Muscle layer of colon (tissue), 2 donors: ENCODE data around the gene PRDM2.

Experiments used
- H3K27ac ChIP-seq: one replicate; pipeline ENCODE4 v1.7.0; 2013; ENCODE audit warnings: low read depth, mild to moderate bottlenecking, low read length, moderate library complexity
- H3K27me3 ChIP-seq, 2 donors: one replicate each; pipeline ENCODE4 v1.7.0; 2013; ENCODE audit warnings: low read length in 2 of 2, mild to moderate bottlenecking in 2 of 2; ENCODE audit not compliant: insufficient read depth in 2 of 2, control insufficient read depth in 1 of 2
- H3K36me3 ChIP-seq: one replicate; pipeline ENCODE4 v1.7.0; 2013; ENCODE audit warnings: mild to moderate bottlenecking, low read length; ENCODE audit not compliant: insufficient read depth
- H3K4me1 ChIP-seq: one replicate; pipeline ENCODE4 v1.7.0; 2013; ENCODE audit warnings: mild to moderate bottlenecking, low read length; ENCODE audit not compliant: insufficient read depth
- H3K4me3 ChIP-seq, 2 donors: one replicate each; pipeline ENCODE4 v1.7.0; 2013; ENCODE audit warnings: low read length in 2 of 2, low read depth in 1 of 2, mild to moderate bottlenecking in 1 of 2, moderate library complexity in 1 of 2
- H3K9ac ChIP-seq: one replicate; pipeline ENCODE4 v1.7.0; 2013; ENCODE audit warnings: low read length
- H3K9me3 ChIP-seq: one replicate; pipeline ENCODE4 v1.7.0; 2013; ENCODE audit warnings: mild to moderate bottlenecking, low read length
- donor health status: abdominal sarcoma.
- donor health status: Adenocarcinoma of cecum.

PRDM2 gene

DNA sequence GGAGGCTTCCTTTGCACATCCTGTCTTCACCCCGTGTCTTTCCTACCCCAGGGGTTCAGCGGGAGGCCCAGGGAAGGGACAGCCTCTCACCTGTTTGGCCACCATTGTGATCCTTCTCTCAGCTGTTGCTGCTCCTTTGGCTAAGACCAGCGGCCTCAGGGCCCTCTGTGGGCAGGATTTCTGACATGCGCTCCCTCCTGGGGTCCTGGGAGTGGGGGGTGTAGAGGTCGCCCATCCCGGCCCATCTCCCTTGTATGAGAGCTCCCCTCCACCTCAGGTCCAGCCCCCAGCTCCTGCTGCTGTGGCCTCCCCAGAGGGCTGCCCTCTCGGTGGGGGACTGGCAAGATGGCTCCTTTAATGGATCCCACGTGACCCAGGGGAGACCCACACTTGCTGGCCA lies 120.5 kb downstream of the PRDM2 start:
- H3K9me3 ChIP-seq: no peaks in the 10 kb centered on the region
- no peaks in the 10 kb centered on the region for H3K27me3 ChIP-seq
- H3K9ac ChIP-seq: no peak overlapping the region
- no peaks in the 10 kb centered on the region for H3K4me1 ChIP-seq
- H3K36me3 ChIP-seq: peaks cover 19% of the 10 kb centered on the region
- no peak overlapping the region for H3K4me3 ChIP-seq
- no peak overlapping the region for H3K27ac ChIP-seq

DNA sequence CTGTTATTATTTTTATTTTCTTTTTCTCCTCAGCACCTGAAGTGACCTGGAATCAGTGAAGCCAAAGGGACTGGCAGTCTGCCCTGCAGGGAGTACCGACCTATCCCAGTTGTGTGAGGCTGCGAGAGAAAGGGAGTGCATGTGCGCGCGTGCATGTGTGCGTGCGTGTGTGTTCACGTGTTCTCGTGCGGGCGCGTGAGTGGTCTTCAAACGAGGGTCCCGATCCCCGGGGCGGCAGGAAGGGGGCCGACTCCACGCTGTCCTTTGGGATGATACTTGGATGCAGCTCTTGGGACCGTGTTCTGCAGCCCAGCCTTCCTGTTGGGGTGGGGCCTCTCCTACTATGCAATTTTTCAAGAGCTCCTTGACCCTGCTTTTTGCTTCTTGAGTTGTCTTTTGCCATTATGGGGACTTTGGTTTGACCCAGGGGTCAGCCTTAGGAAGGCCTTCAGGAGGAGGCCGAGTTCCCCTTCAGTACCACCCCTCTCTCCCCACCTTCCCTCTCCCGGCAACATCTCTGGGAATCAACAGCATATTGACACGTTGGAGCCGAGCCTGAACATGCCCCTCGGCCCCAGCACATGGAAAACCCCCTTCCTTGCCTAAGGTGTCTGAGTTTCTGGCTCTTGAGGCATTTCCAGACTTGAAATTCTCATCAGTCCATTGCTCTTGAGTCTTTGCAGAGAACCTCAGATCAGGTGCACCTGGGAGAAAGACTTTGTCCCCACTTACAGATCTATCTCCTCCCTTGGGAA lies 123.3 kb downstream of the PRDM2 start:
- Histone ChIP-seq H3K9ac (no peak overlapping the region), H3K27ac (no peak overlapping the region), H3K4me1 (no peaks in the 10 kb centered on the region), H3K36me3 (peaks cover 6% of the 10 kb centered on the region), H3K9me3 (no peaks in the 10 kb centered on the region), H3K27me3 (no peaks in the 10 kb centered on the region), H3K4me3 (no peak overlapping the region)

DNA sequence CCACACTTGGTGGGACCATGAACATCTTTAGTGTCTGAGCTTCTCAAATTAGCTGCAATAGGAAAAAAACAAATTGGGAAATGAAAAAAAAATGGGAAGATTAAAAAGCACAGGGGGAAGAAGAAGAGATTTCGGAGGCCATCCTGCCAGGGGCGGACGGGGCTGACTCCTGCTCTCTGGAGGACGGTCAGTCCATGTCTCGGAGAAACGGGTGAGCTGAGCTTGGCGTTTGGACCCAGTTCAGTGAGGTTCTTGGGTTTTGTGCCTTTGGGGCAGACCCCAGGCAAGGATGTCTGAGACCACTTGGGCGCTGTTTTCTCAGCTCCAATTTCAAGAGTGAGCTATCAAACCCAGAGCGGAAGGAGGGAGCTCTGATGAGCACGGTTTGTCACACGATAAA lies 123.9 kb downstream of the PRDM2 start:
- Histone ChIP-seq H3K27me3 (no peaks in the 10 kb centered on the region), H3K36me3 (peaks cover 6% of the 10 kb centered on the region), H3K27ac (no peak overlapping the region), H3K9ac (no peak overlapping the region), H3K4me3 (no peak overlapping the region), H3K9me3 (no peaks in the 10 kb centered on the region), H3K4me1 (no peaks in the 10 kb centered on the region)

DNA sequence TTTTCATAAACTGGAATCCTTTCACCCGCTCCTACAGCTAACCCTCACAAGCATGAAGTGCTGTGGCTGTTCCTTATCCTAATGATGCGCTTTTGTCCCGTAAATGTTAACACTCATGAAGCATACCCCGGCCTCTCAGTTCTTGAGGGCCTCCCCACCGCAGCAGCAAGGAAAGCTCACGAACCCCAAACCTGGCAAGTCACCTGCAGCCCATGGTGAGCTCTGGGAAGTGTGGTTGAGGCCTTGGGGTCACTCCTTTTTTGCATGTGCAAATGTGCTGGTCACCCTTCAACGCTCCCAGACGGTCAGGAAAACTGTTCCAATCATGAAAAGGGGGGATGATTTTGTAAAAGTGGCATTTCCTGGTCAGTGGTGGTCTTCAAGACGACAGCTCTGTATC lies 124.6 kb downstream of the PRDM2 start:
- no peak overlapping the region for H3K4me3 ChIP-seq
- no peak overlapping the region for H3K27ac ChIP-seq
- no peaks in the 10 kb centered on the region for H3K4me1 ChIP-seq
- no peaks in the 10 kb centered on the region for H3K9me3 ChIP-seq
- no peak overlapping the region for H3K9ac ChIP-seq
- peaks cover 6% of the 10 kb centered on the region for H3K36me3 ChIP-seq
- no peaks in the 10 kb centered on the region for H3K27me3 ChIP-seq

DNA sequence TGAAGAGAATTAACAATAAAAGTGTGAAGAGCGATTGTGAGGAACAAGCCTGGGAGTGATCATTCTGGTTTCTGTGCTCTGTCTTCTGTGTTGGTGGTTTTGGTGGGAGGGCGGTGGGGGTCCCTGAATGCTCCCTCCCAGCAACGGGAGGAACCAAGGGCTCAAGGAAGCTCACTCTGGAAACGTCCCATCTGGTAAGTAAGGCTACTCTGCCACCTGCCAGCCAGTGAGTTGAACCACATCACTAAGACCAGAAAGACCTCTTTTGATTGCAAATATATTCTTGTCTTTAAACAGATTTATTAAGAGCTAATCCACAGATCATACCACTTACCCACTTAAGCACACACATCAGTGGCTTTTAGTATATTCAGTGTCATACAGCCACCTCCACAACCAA lies 125.0 kb downstream of the PRDM2 start:
- Histone ChIP-seq H3K9ac (no peak overlapping the region), H3K4me1 (no peaks in the 10 kb centered on the region)

DNA sequence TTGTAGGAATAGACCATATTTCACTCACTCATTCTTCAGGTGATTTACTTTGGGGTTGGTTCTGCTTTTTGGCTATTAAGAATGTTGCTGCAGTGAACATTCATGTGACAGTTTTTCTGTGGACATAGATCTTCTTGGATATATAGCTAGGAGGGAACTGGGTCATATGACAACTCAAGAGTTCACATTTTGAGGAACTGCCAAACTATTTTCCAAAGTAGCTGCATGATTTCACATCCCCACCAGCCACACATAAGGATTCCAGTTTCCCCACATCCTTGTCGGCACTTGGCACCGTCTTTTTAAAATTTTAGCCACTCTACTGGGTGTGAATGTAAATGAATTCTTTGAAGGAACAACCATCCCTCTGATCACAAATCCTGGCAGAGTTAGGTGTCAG lies 126.0 kb downstream of the PRDM2 start:
- peaks cover 6% of the 10 kb centered on the region for H3K36me3 ChIP-seq
- no peak overlapping the region for H3K27ac ChIP-seq
- no peaks in the 10 kb centered on the region for H3K27me3 ChIP-seq
- no peak overlapping the region for H3K4me3 ChIP-seq
- no peaks in the 10 kb centered on the region for H3K9me3 ChIP-seq
- H3K9ac ChIP-seq: no peak overlapping the region
- no peaks in the 10 kb centered on the region for H3K4me1 ChIP-seq

More for the DNA sequence above, 125.0 kb downstream of the PRDM2 start:
- Histone ChIP-seq H3K36me3 (peaks cover 6% of the 10 kb centered on the region), H3K27me3 (no peaks in the 10 kb centered on the region), H3K4me3 (no peak overlapping the region), H3K9me3 (no peaks in the 10 kb centered on the region), H3K27ac (no peak overlapping the region)

DNA sequence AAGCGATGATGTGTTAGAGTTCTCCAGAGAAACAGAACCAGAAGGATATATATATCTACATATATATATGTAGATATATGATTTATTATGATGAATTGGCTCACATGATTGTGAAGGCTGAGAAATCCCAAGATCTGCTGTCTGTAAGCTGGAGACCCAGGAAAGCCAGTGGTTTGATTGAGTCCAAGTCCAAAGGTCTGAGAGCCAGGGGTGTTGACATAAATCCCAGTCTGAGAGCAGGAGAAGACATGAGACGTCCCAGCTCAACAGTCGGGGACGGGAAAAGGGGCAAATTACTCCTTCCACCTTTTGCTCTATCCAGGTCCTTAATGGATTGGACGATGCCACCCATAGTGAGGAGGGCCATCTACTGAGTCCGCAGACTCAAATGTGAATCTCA lies 126.6 kb downstream of the PRDM2 start:
- Histone ChIP-seq H3K9ac (no peak overlapping the region), H3K27ac (no peak overlapping the region), H3K9me3 (no peaks in the 10 kb centered on the region), H3K27me3 (no peaks in the 10 kb centered on the region), H3K36me3 (peaks cover 6% of the 10 kb centered on the region), H3K4me1 (no peaks in the 10 kb centered on the region), H3K4me3 (no peak overlapping the region)

DNA sequence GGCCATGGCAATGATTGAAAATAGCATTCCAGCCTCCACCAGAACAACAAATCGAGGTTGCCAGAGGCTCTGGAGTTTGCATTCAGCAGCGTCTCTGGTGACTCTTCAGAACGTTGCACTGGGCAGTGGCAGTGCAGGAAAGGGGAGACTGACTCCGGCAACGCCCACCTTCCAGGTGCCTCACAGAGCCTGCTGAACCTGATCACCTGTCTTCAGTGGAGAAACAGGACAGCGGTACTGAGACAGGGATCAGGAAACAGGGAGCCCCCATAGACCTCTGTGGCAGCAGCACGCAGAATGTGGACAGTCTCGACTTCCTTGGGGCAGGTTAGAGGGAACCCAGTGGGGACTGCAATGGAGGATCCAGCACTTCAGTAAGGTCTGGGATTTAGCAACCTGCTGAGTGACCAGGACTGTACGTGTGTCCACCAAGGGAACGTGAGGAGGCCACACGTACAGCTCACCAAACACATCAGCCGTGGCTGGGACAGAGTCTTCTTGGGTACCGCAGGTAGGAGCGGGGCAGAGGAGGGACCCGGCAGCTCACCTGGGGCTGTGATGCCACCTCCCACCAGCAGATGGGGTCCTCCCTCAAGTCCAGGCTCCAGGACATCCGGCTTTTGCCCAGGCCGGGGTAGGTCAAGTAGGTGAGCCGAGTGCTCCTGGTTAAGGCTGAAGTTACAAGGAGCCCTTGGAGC lies 128.6 kb downstream of the PRDM2 start:
- Histone ChIP-seq H3K9me3 (no peaks in the 10 kb centered on the region), H3K9ac (no peak overlapping the region), H3K4me1 (no peaks in the 10 kb centered on the region), H3K27me3 (peaks cover 0 to 9% of the 10 kb centered on the region in 2 donors), H3K36me3 (no peaks in the 10 kb centered on the region), H3K4me3 (no peak overlapping the region), H3K27ac (no peak overlapping the region)

DNA sequence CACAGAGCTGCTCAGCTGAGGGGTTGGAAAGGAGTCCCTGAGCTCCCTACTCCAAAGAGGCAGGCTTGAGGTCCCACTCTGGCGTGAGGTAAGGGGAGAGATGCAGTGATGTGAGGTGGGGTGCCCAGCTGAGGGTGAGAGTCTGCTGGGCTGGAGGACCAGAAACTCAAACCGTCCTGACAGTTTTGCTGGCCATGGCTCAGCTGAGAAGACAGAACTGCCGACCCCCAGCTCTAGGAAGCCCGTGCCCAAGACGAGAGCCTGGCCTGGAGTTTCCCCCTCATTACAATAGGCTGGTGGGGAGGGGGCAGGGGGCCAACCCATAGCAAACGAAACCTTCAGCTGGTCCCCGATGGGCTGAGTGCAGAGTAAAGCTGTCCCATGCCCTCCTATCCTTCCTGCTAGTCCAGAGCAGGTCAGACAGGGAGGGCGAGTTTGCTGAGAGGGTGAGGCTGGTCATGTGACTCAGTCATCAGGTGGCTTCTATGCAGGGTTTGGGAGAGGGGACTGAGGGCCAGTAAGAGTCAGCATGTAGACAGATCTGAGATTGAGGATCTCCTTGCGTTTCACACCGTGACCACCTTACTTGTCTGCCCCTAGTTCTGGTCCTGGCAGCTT lies 129.3 kb downstream of the PRDM2 start:
- H3K4me1 ChIP-seq: no peaks in the 10 kb centered on the region
- H3K9ac ChIP-seq: no peak overlapping the region
- H3K27ac ChIP-seq: no peak overlapping the region
- no peaks in the 10 kb centered on the region for H3K36me3 ChIP-seq
- no peak overlapping the region for H3K4me3 ChIP-seq
- peaks cover 0 to 9% of the 10 kb centered on the region in 2 donors for H3K27me3 ChIP-seq
- H3K9me3 ChIP-seq: no peaks in the 10 kb centered on the region

DNA sequence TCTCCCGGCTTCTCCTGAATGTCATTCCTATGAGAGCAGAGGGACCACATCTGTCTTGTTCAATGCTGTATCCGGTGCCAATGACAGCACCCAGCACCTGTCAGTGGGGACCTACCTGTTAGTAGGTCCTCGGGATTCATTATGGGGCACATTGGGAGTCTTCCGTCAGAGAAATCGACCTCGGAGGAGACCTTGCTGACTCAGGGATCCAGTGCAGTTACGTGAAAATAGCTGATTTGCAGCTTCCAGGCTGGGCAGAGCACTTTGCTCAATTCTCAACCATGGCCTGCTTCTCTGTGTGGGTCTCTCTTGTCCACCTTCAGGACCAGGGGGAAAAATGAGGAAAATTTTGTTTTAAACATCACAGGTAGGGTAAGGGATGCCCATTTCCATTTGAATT lies 130.2 kb downstream of the PRDM2 start:
- no peaks in the 10 kb centered on the region for H3K36me3 ChIP-seq
- H3K4me3 ChIP-seq: no peak overlapping the region
- no peaks in the 10 kb centered on the region for H3K9me3 ChIP-seq
- H3K9ac ChIP-seq: no peak overlapping the region
- no peaks in the 10 kb centered on the region for H3K4me1 ChIP-seq
- peaks cover 0 to 9% of the 10 kb centered on the region in 2 donors for H3K27me3 ChIP-seq
- no peak overlapping the region for H3K27ac ChIP-seq

DNA sequence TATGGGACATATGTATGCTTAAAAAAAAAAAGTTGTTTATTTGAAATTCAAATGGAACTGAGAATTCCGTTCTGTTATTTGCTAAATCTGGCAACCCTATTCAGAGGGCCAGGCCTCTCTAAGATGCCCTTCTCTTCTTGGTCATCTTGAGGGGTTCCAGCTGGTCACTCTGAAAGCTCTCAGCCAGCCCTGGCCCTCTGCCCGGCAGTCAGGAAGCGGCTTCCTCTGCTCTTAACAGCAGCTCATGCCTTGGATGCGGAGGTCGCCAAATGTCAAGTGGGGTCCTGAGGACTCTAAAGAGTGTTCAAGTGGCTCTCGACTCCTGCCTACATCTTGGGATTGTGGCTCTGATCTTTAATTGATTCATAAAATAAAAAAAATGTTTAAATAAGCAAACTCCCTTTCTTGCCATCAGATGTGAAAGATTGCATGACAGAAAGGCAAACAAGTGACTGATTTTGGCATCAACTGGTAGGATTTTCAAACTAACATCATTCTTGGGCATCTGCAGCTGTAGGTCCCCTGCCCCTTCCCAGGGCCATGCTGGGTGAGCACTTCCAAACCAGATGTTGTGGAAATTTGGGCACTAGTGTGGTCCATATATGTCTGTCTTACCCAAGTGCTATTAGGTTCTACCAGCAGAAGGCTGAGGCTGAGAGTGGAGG lies 130.8 kb downstream of the PRDM2 start:
- Histone ChIP-seq H3K4me1 (no peaks in the 10 kb centered on the region), H3K27me3 (peaks cover 0 to 9% of the 10 kb centered on the region in 2 donors), H3K36me3 (no peaks in the 10 kb centered on the region), H3K27ac (no peak overlapping the region), H3K4me3 (no peak overlapping the region), H3K9ac (no peak overlapping the region), H3K9me3 (no peaks in the 10 kb centered on the region)
